ENCODE measurements around the gene PRDX5.

The PRDX5 gene

GRCh38 chr11:64352995-64353714 lies 35.2 kb downstream of the PRDX5 start:
- H3K4me1 Mint-ChIP-seq, result peaks cover 19% of the 10 kb centered on the region
- H3K4me3 Mint-ChIP-seq, result no peak overlapping the region
- H3K27me3 Mint-ChIP-seq, result no peaks in the 10 kb centered on the region
- H3K36me3 Mint-ChIP-seq (ENCODE audit: insufficient read depth), result peaks cover 9% of the 10 kb centered on the region
- H3K27ac Mint-ChIP-seq (ENCODE audit: low read depth), result no peak overlapping the region
- ATAC-seq (replicated peaks; ENCODE audit: extremely low read depth, poor library complexity, severe bottlenecking), result no peak
- no peak for DNase-seq (ENCODE audit: low spot score in 2 of 2)
- H3K9me3 Mint-ChIP-seq, result no peaks in the 10 kb centered on the region

- peaks cover 9% of the 10 kb centered on the region for H3K36me3 Mint-ChIP-seq (ENCODE audit: insufficient read depth)
- no peak overlapping the region for H3K4me3 Mint-ChIP-seq
- H3K9me3 Mint-ChIP-seq, result no peaks in the 10 kb centered on the region
- no peak overlapping the region for H3K27ac Mint-ChIP-seq (ENCODE audit: low read depth)
- peaks cover 23% of the 10 kb centered on the region for H3K4me1 Mint-ChIP-seq
- ATAC-seq (replicated peaks; ENCODE audit: extremely low read depth, poor library complexity, severe bottlenecking), result no peak
- no peaks in the 10 kb centered on the region for H3K27me3 Mint-ChIP-seq
- no peak for DNase-seq (ENCODE audit: low spot score in 2 of 2)
These were observed 36.0 kb downstream of the PRDX5 start for GRCh38 chr11:64353715-64354506.

- Mint-ChIP-seq H3K4me1 (peaks cover 33% of the 10 kb centered on the region), H3K4me3 (no peak overlapping the region), H3K9me3 (no peaks in the 10 kb centered on the region), H3K27ac (ENCODE audit: low read depth) (no peak overlapping the region), H3K36me3 (ENCODE audit: insufficient read depth) (peaks cover 9% of the 10 kb centered on the region), H3K27me3 (no peaks in the 10 kb centered on the region)
- ATAC-seq (replicated peaks; ENCODE audit: extremely low read depth, poor library complexity, severe bottlenecking) (no peak), DNase-seq (ENCODE audit: low spot score in 2 of 2) (no peak)
These were observed 37.4 kb downstream of the PRDX5 start for GRCh38 chr11:64355078-64355940.

- Mint-ChIP-seq H3K27me3 (no peaks in the 10 kb centered on the region), H3K4me3 (peak overlapping the region; percentile 60), H3K36me3 (ENCODE audit: insufficient read depth) (peaks cover 11% of the 10 kb centered on the region), H3K27ac (ENCODE audit: low read depth) (peak overlapping the region; percentile 74), H3K4me1 (peaks cover 29% of the 10 kb centered on the region), H3K9me3 (no peaks in the 10 kb centered on the region)
- ATAC-seq (replicated peaks; ENCODE audit: extremely low read depth, poor library complexity, severe bottlenecking), result no peak
- DNase-seq (ENCODE audit: low spot score in 2 of 2), result no peak
These were observed 38.8 kb downstream of the PRDX5 start for GRCh38 chr11:64356498-64357411.

- H3K27ac Mint-ChIP-seq (ENCODE audit: low read depth), result no peak overlapping the region
These were observed 39.5 kb downstream of the PRDX5 start for GRCh38 chr11:64357446-64357845.

GRCh38 chr11:64357904-64358535 lies 40.1 kb downstream of the PRDX5 start:
- no peaks in the 10 kb centered on the region for H3K9me3 Mint-ChIP-seq
- peaks cover 12% of the 10 kb centered on the region for H3K36me3 Mint-ChIP-seq (ENCODE audit: insufficient read depth)
- no peaks in the 10 kb centered on the region for H3K27me3 Mint-ChIP-seq
- ATAC-seq (replicated peaks; ENCODE audit: extremely low read depth, poor library complexity, severe bottlenecking), result no peak
- DNase-seq (ENCODE audit: low spot score in 2 of 2), result no peak
- H3K4me1 Mint-ChIP-seq, result peaks cover 29% of the 10 kb centered on the region
- peak overlapping the region; percentile 95 for H3K4me3 Mint-ChIP-seq
- no peak overlapping the region for H3K27ac Mint-ChIP-seq (ENCODE audit: low read depth)

More at GRCh38 chr11:64357446-64357845, 39.5 kb downstream of the PRDX5 start:
- Mint-ChIP-seq H3K9me3 (no peaks in the 10 kb centered on the region), H3K4me1 (peaks cover 29% of the 10 kb centered on the region), H3K27me3 (no peaks in the 10 kb centered on the region), H3K36me3 (ENCODE audit: insufficient read depth) (peaks cover 10% of the 10 kb centered on the region), H3K4me3 (peak overlapping the region; percentile 95)
- DNase-seq (ENCODE audit: low spot score in 2 of 2) (no peak), ATAC-seq (replicated peaks; ENCODE audit: extremely low read depth, poor library complexity, severe bottlenecking) (no peak)

- Mint-ChIP-seq H3K27ac (ENCODE audit: low read depth) (no peak overlapping the region), H3K9me3 (no peaks in the 10 kb centered on the region), H3K4me1 (peaks cover 29% of the 10 kb centered on the region), H3K4me3 (peak overlapping the region; percentile 95), H3K36me3 (ENCODE audit: insufficient read depth) (peaks cover 16% of the 10 kb centered on the region), H3K27me3 (no peaks in the 10 kb centered on the region)
- DNase-seq (ENCODE audit: low spot score in 2 of 2), result no peak
- no peak for ATAC-seq (replicated peaks; ENCODE audit: extremely low read depth, poor library complexity, severe bottlenecking)
These were observed 40.6 kb downstream of the PRDX5 start for GRCh38 chr11:64358536-64358906.

- no peaks in the 10 kb centered on the region for H3K9me3 Mint-ChIP-seq
- H3K4me3 Mint-ChIP-seq, result peak within 1 kb of the TSS; percentile 95
- H3K27ac Mint-ChIP-seq (ENCODE audit: low read depth), result peak within 1 kb of the TSS; percentile 87
- peaks cover 29% of the 10 kb centered on the region for H3K4me1 Mint-ChIP-seq
- peak; percentile 83 for ATAC-seq (replicated peaks; ENCODE audit: extremely low read depth, poor library complexity, severe bottlenecking)
- no peaks in the 10 kb centered on the region for H3K27me3 Mint-ChIP-seq
- peaks cover 17% of the 10 kb centered on the region for H3K36me3 Mint-ChIP-seq (ENCODE audit: insufficient read depth)
- DNase-seq (ENCODE audit: low spot score in 2 of 2), result no peak
These were observed 41.2 kb downstream of the PRDX5 start, which contains the start of gene RPS6KA4 for GRCh38 chr11:64358907-64359711. Gene RPS6KA4 (plus strand): TSS chr11:64359162. CDS start chr11:64359236, 74 bp downstream.

GRCh38 chr11:64359712-64360445 lies 42.0 kb downstream of the PRDX5 start:
- Mint-ChIP-seq H3K27me3 (no peaks in the 10 kb centered on the region), H3K27ac (ENCODE audit: low read depth) (peak overlapping the region; percentile 87), H3K9me3 (no peaks in the 10 kb centered on the region), H3K4me3 (peak overlapping the region; percentile 95), H3K4me1 (peaks cover 29% of the 10 kb centered on the region), H3K36me3 (ENCODE audit: insufficient read depth) (peaks cover 23% of the 10 kb centered on the region)
- ATAC-seq (replicated peaks; ENCODE audit: extremely low read depth, poor library complexity, severe bottlenecking) (no peak), DNase-seq (ENCODE audit: low spot score in 2 of 2) (no peak)

GRCh38 chr11:64360448-64360921 lies 42.6 kb downstream of the PRDX5 start:
- Mint-ChIP-seq H3K27ac (ENCODE audit: low read depth) (no peak overlapping the region), H3K4me3 (peak overlapping the region; percentile 95), H3K9me3 (no peaks in the 10 kb centered on the region), H3K27me3 (no peaks in the 10 kb centered on the region), H3K4me1 (peaks cover 29% of the 10 kb centered on the region), H3K36me3 (ENCODE audit: insufficient read depth) (peaks cover 28% of the 10 kb centered on the region)
- DNase-seq (ENCODE audit: low spot score in 2 of 2) (no peak), ATAC-seq (replicated peaks; ENCODE audit: extremely low read depth, poor library complexity, severe bottlenecking) (no peak)

All from central memory CD8-positive, alpha-beta T cell (primary cell).